Stomach (tissue), 4 donors: ENCODE results near the gene AKAP12.

Source experiments
- EP300 ChIP-seq: sonication (generic); formaldehyde crosslinking; IDR thresholded peaks from one replicate; pipeline ENCODE4 v1.6.1; 2017; ENCODE audit warnings: antibody characterized with exemption
- POLR2AphosphoS5 ChIP-seq, 3 donors: sonication (generic); formaldehyde crosslinking; IDR thresholded peaks; one replicate each; pipeline ENCODE4 v1.6.1; 2016; ENCODE audit warnings: antibody characterized with exemption in 3 of 3
- TF ChIP-seq, protein P1 (sequence below), 7 experiments: fragments of 450-650 bp in 4 of 7; fragments of 200-600 bp in 3 of 7; sonication (generic) in 3 of 7; IDR thresholded peaks; one replicate each; pipeline ENCODE4 v1.5.1; 2016 to 2019; ENCODE audit warnings: antibody characterized with exemption in 7 of 7, control low read depth in 2 of 7, mild to moderate bottlenecking in 1 of 7

DNA sequence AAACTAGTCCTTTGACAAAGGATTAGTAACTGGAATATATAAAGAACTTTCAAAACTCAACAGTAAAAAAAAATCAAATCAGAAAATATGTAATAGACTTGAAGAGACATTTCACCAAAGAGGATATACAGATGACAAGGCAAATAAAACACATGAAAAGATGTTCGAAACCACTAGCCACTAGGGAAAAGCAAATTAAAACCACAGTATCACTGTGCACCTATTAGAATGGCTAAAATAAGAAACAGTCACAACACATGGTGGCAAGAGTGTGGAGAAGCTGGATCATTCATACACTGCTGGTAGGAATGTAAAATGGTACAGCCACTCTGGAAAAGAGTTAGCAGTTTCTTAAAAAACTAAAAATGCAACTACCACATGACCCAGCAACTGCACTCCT, 136.7 kb downstream of the AKAP12 start:
- TF ChIP-seq EP300, result no peak
- TF ChIP-seq POLR2AphosphoS5 (IDR thresholded peaks at IDR 0.05), result no peak
- TF ChIP-seq, protein P1, sequence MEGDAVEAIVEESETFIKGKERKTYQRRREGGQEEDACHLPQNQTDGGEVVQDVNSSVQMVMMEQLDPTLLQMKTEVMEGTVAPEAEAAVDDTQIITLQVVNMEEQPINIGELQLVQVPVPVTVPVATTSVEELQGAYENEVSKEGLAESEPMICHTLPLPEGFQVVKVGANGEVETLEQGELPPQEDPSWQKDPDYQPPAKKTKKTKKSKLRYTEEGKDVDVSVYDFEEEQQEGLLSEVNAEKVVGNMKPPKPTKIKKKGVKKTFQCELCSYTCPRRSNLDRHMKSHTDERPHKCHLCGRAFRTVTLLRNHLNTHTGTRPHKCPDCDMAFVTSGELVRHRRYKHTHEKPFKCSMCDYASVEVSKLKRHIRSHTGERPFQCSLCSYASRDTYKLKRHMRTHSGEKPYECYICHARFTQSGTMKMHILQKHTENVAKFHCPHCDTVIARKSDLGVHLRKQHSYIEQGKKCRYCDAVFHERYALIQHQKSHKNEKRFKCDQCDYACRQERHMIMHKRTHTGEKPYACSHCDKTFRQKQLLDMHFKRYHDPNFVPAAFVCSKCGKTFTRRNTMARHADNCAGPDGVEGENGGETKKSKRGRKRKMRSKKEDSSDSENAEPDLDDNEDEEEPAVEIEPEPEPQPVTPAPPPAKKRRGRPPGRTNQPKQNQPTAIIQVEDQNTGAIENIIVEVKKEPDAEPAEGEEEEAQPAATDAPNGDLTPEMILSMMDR (IDR thresholded peaks at IDR 0.05), result no peak
